Activated CD8-positive, alpha-beta memory T cell treated with anti-CD3 and anti-CD28 coated beads, Interleukin-2, amount 50 U/mL, for 4 hours (primary cell): Measurements from ENCODE around the gene ELOVL5.

Experiments used
- DNase-seq: peaks from one replicate; pipeline ENCODE4 v3.0.0-alpha.2; 2020

Gene ELOVL5

DNA sequence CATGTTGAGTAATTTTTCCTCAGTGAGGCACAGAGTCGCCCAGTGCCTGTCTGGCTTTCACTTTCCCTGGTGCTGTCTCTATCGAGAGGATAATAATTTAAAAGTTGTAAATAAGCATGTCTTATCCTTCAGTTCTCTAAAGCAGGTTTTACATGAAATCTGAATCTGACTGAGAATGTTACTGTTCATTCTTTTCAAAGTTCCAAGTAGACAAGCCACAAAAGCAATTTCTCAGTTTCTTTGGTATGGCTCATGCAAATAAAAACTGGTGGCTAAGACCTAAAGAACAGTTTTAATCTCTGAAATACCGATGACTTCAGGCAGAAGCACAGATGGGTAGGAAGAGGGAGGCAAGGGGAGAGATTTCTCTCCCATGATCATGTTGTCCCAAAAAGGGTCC is 112.5 kb downstream of the ELOVL5 start:
- DNase-seq: no peak

DNA sequence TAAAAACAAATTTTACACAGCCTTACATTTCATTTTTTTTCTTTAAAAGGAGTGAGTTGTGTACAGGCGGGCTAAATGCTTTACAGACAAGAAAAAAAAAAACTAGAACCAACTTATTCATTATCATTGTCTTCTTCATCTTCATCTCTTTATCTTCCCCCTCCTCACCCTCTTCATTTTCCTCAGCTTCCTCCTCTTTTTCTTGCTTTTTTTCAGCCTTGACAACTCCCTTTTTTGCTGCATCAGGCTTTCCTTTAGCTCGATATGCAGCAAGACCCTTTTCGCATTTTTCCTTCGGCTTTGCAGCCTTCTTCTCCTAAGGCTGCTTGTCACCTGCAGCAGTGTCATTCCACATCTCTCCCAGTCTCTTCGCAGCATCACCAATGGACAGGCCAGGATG is 113.2 kb downstream of the ELOVL5 start:
- DNase-seq: no peak

DNA sequence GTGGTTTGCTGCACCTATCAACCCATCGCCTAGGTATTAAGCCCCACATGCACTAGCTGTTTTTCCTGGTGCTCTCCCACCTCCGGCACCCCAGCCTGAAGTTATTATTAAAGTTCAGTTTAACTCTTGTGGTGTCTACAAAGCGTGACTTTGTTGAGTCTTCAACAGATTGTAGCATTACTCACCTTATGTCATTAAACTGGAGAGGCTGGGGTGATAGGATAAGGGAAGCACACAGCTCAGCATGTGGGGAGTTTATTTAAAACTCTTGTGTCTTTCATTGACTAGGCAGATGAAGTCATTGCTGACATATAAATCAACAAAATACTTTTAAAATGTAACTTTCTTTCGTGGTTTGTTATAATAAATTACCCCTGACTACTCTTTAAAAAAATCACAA is 115.4 kb downstream of the ELOVL5 start:
- no peak for DNase-seq

DNA sequence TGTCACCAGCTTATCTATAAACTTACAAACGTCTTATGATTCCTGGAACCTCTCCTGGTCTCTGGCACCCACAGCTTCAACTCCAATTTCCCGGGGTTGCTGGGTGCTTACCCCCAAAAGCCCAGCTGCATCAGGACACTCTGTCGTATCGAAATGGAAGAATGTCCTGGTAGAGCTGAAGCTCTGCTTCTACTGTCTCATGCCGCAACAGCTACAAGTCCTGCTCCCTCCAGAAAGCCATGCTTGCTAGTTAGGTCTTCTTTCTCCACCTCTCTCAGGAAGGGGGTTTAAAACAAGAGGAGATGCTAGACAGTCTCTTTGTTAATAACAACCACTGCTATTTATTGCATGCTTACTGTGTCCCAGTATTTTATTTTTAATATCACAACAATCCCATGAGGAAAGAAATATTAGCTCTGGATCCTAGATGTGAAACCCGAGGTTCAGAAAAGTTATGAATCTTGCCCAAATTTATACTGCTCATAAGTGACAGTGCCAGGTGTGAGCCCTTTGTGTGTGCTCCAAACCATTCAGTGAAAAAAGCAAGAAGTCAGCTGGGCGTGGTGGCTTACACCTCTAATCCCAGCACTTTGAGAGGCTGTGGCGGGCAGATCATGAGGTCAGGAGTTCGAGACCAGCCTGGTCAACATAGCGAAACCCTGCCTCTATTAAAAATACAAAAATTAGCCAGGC is 117.8 kb downstream of the ELOVL5 start:
- no peak for DNase-seq

DNA sequence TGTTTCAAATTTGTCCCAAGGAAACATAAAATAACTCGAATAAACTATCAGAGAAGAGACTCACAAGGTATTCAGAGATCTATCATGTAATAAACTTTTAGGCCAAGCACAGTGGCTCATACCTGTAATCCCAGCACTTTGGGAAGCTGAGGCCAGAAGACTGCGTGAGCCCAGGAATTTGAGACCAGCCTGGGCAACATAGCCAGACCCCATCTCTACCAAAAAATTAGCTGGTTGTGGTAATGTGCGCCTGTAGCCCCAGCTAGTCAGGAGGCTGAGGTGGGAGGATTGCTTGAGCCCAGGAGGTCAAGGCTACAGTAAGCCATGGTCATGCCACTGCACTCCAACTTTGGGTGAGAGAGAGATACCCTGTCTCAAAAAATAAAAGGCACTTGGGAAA is 120.9 kb downstream of the ELOVL5 start:
- DNase-seq: no peak

DNA sequence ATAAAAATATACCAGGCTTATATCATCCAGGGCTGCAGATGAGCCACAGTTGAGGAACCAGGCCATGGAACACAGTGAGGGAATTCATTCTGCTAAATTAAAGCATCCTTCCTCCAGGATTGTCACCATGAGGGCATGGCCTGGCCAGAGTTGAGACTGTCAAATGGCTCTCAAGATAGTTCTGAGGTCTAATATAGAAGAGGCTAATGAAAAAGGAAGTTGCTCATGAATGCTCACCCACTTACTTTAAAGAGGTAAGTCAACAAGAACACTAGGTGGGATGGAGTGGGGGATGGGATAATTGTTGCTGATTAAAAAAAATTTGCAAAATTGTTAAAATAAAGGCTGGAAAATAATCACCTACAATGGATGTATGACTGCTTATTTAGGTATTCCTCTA is 128.1 kb downstream of the ELOVL5 start:
- no peak for DNase-seq
